NT2/D1 (cell line): ENCODE results near the gene SPATA21.

Experiments
- SUZ12 ChIP-seq: IDR thresholded peaks from 2 replicates; pipeline ENCODE4 v1.6.1; 2011; ENCODE audit not compliant: insufficient read length, insufficient read depth; ENCODE audit errors: extremely low read depth
- YY1 ChIP-seq: IDR thresholded peaks from 2 replicates; pipeline ENCODE4 v1.6.1; 2011; ENCODE audit not compliant: insufficient read length, insufficient read depth

DNA sequence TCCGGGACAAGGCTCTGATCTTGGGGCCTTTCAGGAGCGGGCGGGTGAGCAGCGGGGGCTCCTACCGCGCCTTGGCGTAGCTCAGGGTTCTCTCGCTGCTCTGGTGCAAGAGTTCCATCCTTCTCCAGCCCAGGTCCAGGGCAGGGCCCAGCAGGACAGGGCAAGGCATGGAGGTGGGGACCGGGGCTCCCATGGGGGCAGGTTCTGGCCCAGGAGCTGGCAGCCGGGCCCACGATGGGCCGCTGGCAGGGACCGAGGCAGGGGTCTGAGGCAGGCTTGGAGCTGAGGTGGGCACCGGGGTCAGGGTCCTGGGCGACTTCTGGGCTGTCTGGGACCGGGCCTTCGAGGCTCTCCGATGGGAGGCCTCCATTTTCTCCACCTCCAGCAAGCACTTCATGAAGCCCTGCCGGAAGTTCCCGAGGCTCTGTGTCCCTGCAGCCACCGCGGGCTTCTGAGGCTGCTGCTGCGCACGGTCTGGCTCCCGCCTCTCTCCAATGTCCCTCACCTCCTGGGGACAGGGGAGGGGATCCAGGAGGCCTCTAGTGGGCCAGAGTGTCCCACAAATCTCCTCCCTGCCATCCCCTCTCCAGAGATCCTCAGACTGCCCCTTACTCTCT is 27.6 kb downstream of the SPATA21 start:
- TF ChIP-seq SUZ12 (no peak), YY1 (no peak)
